ENCODE data around the gene ITGAV.

ITGAV gene

GRCh38 chr2:186717320-186718007 is 127.6 kb downstream of the ITGAV start:
- H3K4me1 ChIP-seq (ENCODE audit: insufficient read depth, low read length, poor library complexity, severe bottlenecking): no peaks in the 10 kb centered on the region
- no peaks in the 10 kb centered on the region for H3K9me2 ChIP-seq (replicated peaks; ENCODE audit: low read depth, low read length)
- TF ChIP-seq EZH2phosphoT487 (IDR thresholded peaks at IDR 0.05; ENCODE audit: borderline replicate concordance): no peak
- TF ChIP-seq, protein P1, sequence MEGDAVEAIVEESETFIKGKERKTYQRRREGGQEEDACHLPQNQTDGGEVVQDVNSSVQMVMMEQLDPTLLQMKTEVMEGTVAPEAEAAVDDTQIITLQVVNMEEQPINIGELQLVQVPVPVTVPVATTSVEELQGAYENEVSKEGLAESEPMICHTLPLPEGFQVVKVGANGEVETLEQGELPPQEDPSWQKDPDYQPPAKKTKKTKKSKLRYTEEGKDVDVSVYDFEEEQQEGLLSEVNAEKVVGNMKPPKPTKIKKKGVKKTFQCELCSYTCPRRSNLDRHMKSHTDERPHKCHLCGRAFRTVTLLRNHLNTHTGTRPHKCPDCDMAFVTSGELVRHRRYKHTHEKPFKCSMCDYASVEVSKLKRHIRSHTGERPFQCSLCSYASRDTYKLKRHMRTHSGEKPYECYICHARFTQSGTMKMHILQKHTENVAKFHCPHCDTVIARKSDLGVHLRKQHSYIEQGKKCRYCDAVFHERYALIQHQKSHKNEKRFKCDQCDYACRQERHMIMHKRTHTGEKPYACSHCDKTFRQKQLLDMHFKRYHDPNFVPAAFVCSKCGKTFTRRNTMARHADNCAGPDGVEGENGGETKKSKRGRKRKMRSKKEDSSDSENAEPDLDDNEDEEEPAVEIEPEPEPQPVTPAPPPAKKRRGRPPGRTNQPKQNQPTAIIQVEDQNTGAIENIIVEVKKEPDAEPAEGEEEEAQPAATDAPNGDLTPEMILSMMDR (conservative IDR thresholded peaks at IDR 0.05; ENCODE audit: low read length): no peak
- no peaks in the 10 kb centered on the region for H3K27me3 ChIP-seq (ENCODE audit: insufficient read depth, low read length, poor library complexity, severe bottlenecking)
- H3K9ac ChIP-seq (ENCODE audit: low read depth, low read length, poor library complexity, severe bottlenecking): no peak overlapping the region
- H3K4me2 ChIP-seq (ENCODE audit: low read depth, low read length, poor library complexity, severe bottlenecking): no peak overlapping the region
- no peaks in the 10 kb centered on the region for H3K9me3 ChIP-seq (ENCODE audit: insufficient read depth, low read depth, low read length)
- H3K36me3 ChIP-seq (ENCODE audit: insufficient read depth, low read length): no peaks in the 10 kb centered on the region
- no peaks in the 10 kb centered on the region for H3F3A ChIP-seq (ENCODE audit: low read depth)
- H3K4me3 ChIP-seq (ENCODE audit: low read length, poor library complexity, severe bottlenecking): no peak overlapping the region
- no peaks in the 10 kb centered on the region for H4K20me1 ChIP-seq (ENCODE audit: insufficient read depth, low read length, poor library complexity, severe bottlenecking)
- H2AFZ ChIP-seq (ENCODE audit: low read length): no peak overlapping the region
- no peaks in the 10 kb centered on the region for H3K79me2 ChIP-seq (ENCODE audit: insufficient read depth, low read length)

DNA sequence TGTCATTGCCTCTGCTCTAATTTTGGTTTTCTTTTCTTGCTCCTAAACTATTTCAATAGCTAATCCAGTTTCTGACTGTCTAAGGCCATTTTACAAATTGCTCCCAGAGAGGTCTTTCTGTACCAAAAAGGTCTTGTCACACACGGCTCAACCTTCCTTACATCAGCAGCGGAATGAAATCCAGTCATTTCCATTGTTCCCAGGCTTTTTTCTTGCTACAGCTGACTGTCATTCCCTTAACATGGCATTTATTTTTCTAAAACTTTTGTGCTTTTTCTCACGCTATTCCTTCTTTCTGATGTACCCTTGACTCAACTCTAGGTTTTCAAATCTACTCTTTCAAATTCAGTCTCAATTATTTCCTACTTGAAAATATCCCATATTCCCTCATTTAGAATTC is 128.3 kb downstream of the ITGAV start:
- no peaks in the 10 kb centered on the region for H3K79me2 ChIP-seq (ENCODE audit: insufficient read depth, low read length)
- no peak overlapping the region for H3K9ac ChIP-seq (ENCODE audit: low read depth, low read length, poor library complexity, severe bottlenecking)
- no peaks in the 10 kb centered on the region for H4K20me1 ChIP-seq (ENCODE audit: insufficient read depth, low read length, poor library complexity, severe bottlenecking)
- TF ChIP-seq, protein P1 (conservative IDR thresholded peaks at IDR 0.05; ENCODE audit: low read length): no peak
- no peak overlapping the region for H3K4me2 ChIP-seq (ENCODE audit: low read depth, low read length, poor library complexity, severe bottlenecking)
- H3K9me2 ChIP-seq (replicated peaks; ENCODE audit: low read depth, low read length): no peaks in the 10 kb centered on the region
- no peak overlapping the region for H3K4me3 ChIP-seq (ENCODE audit: low read length, poor library complexity, severe bottlenecking)
- no peaks in the 10 kb centered on the region for H3K36me3 ChIP-seq (ENCODE audit: insufficient read depth, low read length)
- no peaks in the 10 kb centered on the region for H3K9me3 ChIP-seq (ENCODE audit: insufficient read depth, low read depth, low read length)
- H3F3A ChIP-seq (ENCODE audit: low read depth): no peaks in the 10 kb centered on the region
- no peaks in the 10 kb centered on the region for H3K4me1 ChIP-seq (ENCODE audit: insufficient read depth, low read length, poor library complexity, severe bottlenecking)
- H2AFZ ChIP-seq (ENCODE audit: low read length): no peak overlapping the region
- no peaks in the 10 kb centered on the region for H3K27me3 ChIP-seq (ENCODE audit: insufficient read depth, low read length, poor library complexity, severe bottlenecking)

- Histone ChIP-seq H3K36me3 (ENCODE audit: insufficient read depth, low read length) (no peaks in the 10 kb centered on the region), H3K4me3 (ENCODE audit: low read length, poor library complexity, severe bottlenecking) (no peak overlapping the region), H2AFZ (ENCODE audit: low read length) (no peak overlapping the region), H3K4me1 (ENCODE audit: insufficient read depth, low read length, poor library complexity, severe bottlenecking) (no peaks in the 10 kb centered on the region), H3K79me2 (ENCODE audit: insufficient read depth, low read length) (no peaks in the 10 kb centered on the region), H3K27me3 (ENCODE audit: insufficient read depth, low read length, poor library complexity, severe bottlenecking) (no peaks in the 10 kb centered on the region), H4K20me1 (ENCODE audit: insufficient read depth, low read length, poor library complexity, severe bottlenecking) (no peaks in the 10 kb centered on the region), H3K4me2 (ENCODE audit: low read depth, low read length, poor library complexity, severe bottlenecking) (no peak overlapping the region), H3K9me2 (replicated peaks; ENCODE audit: low read depth, low read length) (no peaks in the 10 kb centered on the region), H3K9me3 (ENCODE audit: insufficient read depth, low read depth, low read length) (no peaks in the 10 kb centered on the region), H3K9ac (ENCODE audit: low read depth, low read length, poor library complexity, severe bottlenecking) (no peak overlapping the region), H3F3A (ENCODE audit: low read depth) (no peaks in the 10 kb centered on the region)
- no peak for TF ChIP-seq EZH2phosphoT487 (IDR thresholded peaks at IDR 0.05; ENCODE audit: borderline replicate concordance)
Observed at GRCh38 chr2:186718903-186719302, 129.0 kb downstream of the ITGAV start.

DNA sequence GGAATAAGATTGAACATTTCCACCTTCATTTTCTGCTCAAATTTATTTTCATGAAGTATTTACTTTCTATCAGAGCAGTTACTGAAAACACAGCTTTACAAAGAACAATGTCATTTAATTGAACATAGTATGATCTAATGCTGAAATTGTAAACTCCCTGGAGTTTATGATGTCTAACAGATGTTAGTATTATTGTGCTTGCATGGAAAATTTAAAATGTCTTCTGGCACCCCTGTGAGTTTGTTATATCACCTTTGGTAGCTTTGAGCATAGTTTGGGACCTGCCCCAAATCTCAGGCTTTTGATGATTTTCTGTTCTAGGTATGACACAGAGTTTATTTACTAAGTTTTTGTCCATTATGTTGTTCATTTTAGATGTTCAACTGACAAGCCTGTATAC is 132.1 kb downstream of the ITGAV start:
- H3K36me3 ChIP-seq (ENCODE audit: insufficient read depth, low read length): no peaks in the 10 kb centered on the region
- no peaks in the 10 kb centered on the region for H4K20me1 ChIP-seq (ENCODE audit: insufficient read depth, low read length, poor library complexity, severe bottlenecking)
- no peak for TF ChIP-seq EZH2phosphoT487 (IDR thresholded peaks at IDR 0.05; ENCODE audit: borderline replicate concordance)
- TF ChIP-seq, protein P1 (conservative IDR thresholded peaks at IDR 0.05; ENCODE audit: low read length): no peak
- no peak overlapping the region for H3K4me2 ChIP-seq (ENCODE audit: low read depth, low read length, poor library complexity, severe bottlenecking)
- no peak overlapping the region for H3K9ac ChIP-seq (ENCODE audit: low read depth, low read length, poor library complexity, severe bottlenecking)
- H3K4me1 ChIP-seq (ENCODE audit: insufficient read depth, low read length, poor library complexity, severe bottlenecking): no peaks in the 10 kb centered on the region
- no peak overlapping the region for H2AFZ ChIP-seq (ENCODE audit: low read length)
- no peaks in the 10 kb centered on the region for H3K9me2 ChIP-seq (replicated peaks; ENCODE audit: low read depth, low read length)
- no peaks in the 10 kb centered on the region for H3K9me3 ChIP-seq (ENCODE audit: insufficient read depth, low read depth, low read length)
- no peaks in the 10 kb centered on the region for H3F3A ChIP-seq (ENCODE audit: low read depth)
- no peaks in the 10 kb centered on the region for H3K79me2 ChIP-seq (ENCODE audit: insufficient read depth, low read length)
- no peak overlapping the region for H3K4me3 ChIP-seq (ENCODE audit: low read length, poor library complexity, severe bottlenecking)
- no peaks in the 10 kb centered on the region for H3K27me3 ChIP-seq (ENCODE audit: insufficient read depth, low read length, poor library complexity, severe bottlenecking)
